ENCODE measurements around the gene PTPRK.

Gene PTPRK

GRCh38 chr6:128521282-128521632 is 858 bp upstream of the PTPRK start:
- ChIA-PET POLR2A (interaction anchor here (0.7 kb wide), 1 partner anchor 1578 kb away, joined by 4 read pairs; no protein-coding TSS in a partner anchor), CTCF (interaction anchor here (1.5 to 1.6 kb wide), 2 partner anchors 8 to 162 kb away, joined by 3 to 4 read pairs; no protein-coding TSS in a partner anchor)
- no peak for TF ChIP-seq ARNT (IDR thresholded peaks at IDR 0.05)
- TF ChIP-seq BHLHE40 (IDR thresholded peaks at IDR 0.05; ENCODE audit: borderline replicate concordance), result no peak
- TF ChIP-seq PKNOX1 (IDR thresholded peaks at IDR 0.05), result no peak
- TF ChIP-seq HDGF (IDR thresholded peaks at IDR 0.05; ENCODE audit: borderline replicate concordance), result no peak
- TF ChIP-seq FOXK2 (IDR thresholded peaks at IDR 0.05), result no peak
- TF ChIP-seq LEF1 (IDR thresholded peaks at IDR 0.05; ENCODE audit: borderline replicate concordance), result no peak
- DNase-seq (ENCODE audit: extremely low spot score), result no peak

GRCh38 chr6:128519931-128520435 is 416 bp downstream of the PTPRK start:
- peak; percentile 49 for DNase-seq (ENCODE audit: extremely low spot score)
- POLR2A ChIA-PET, result interaction anchor here (1.0 to 1.5 kb wide), 5 partner anchors 8 to 686 kb away, joined by 3 to 7 read pairs (median 3); no protein-coding TSS in a partner anchor
- TF ChIP-seq SUZ12 (IDR thresholded peaks at IDR 0.05) (no peak), ELF4 (IDR thresholded peaks at IDR 0.05) (no peak), FOXK2 (IDR thresholded peaks at IDR 0.05) (no peak), CTBP1 (IDR thresholded peaks at IDR 0.05; ENCODE audit: borderline replicate concordance) (no peak), NFRKB (IDR thresholded peaks at IDR 0.05) (no peak), SP1 (IDR thresholded peaks at IDR 0.05) (no peak), TARDBP (IDR thresholded peaks at IDR 0.05) (no peak), ZNF384 (IDR thresholded peaks at IDR 0.05) (no peak), LEF1 (IDR thresholded peaks at IDR 0.05; ENCODE audit: borderline replicate concordance) (no peak), ARNT (IDR thresholded peaks at IDR 0.05) (no peak), FOXA1 (IDR thresholded peaks at IDR 0.05) (no peak), FOXM1 (IDR thresholded peaks at IDR 0.05; ENCODE audit: borderline replicate concordance) (no peak), L3MBTL2 (conservative IDR thresholded peaks at IDR 0.05) (no peak), HDGF (IDR thresholded peaks at IDR 0.05; ENCODE audit: borderline replicate concordance) (no peak), PKNOX1 (IDR thresholded peaks at IDR 0.05) (no peak), BHLHE40 (IDR thresholded peaks at IDR 0.05; ENCODE audit: borderline replicate concordance) (no peak)
- CTCF ChIA-PET, result interaction anchor here (0.7 to 1.6 kb wide), 4 partner anchors 9 to 436 kb away, joined by 3 to 4 read pairs (median 3); no protein-coding TSS in a partner anchor

GRCh38 chr6:128519132-128519930 is 1.1 kb downstream of the PTPRK start:
- TF ChIP-seq ELF4 (IDR thresholded peaks at IDR 0.05) (no peak), FOXM1 (IDR thresholded peaks at IDR 0.05; ENCODE audit: borderline replicate concordance) (no peak), L3MBTL2 (conservative IDR thresholded peaks at IDR 0.05) (peak; percentile 80)
- peak; percentile 46 for DNase-seq (ENCODE audit: extremely low spot score)
- POLR2A ChIA-PET, result interaction anchor here (1.0 to 1.5 kb wide), 5 partner anchors 8 to 687 kb away, joined by 3 to 7 read pairs (median 3); no protein-coding TSS in a partner anchor
- CTCF ChIA-PET, result no interaction called here

GRCh38 chr6:128518434-128519131 is 1.8 kb downstream of the PTPRK start:
- no peak for TF ChIP-seq BHLHE40 (IDR thresholded peaks at IDR 0.05; ENCODE audit: borderline replicate concordance)
- no peak for TF ChIP-seq PKNOX1 (IDR thresholded peaks at IDR 0.05)
- no peak for TF ChIP-seq FOXK2 (IDR thresholded peaks at IDR 0.05)
- TF ChIP-seq NFRKB (IDR thresholded peaks at IDR 0.05), result no peak
- ChIA-PET CTCF (no interaction called here), POLR2A (no interaction called here)
- DNase-seq (ENCODE audit: extremely low spot score), result no peak

GRCh38 chr6:128517124-128517523 is 3.3 kb downstream of the PTPRK start:
- CTCF ChIA-PET, result interaction anchor here (0.6 to 0.8 kb wide), 2 partner anchors 189 to 746 kb away, joined by 3 read pairs; no protein-coding TSS in a partner anchor
- no peak for DNase-seq (ENCODE audit: extremely low spot score)
- TF ChIP-seq CTBP1 (IDR thresholded peaks at IDR 0.05; ENCODE audit: borderline replicate concordance) (no peak), LEF1 (IDR thresholded peaks at IDR 0.05; ENCODE audit: borderline replicate concordance) (no peak), FOXM1 (IDR thresholded peaks at IDR 0.05; ENCODE audit: borderline replicate concordance) (no peak), ARNT (IDR thresholded peaks at IDR 0.05) (no peak), FOXA1 (IDR thresholded peaks at IDR 0.05) (no peak), SUZ12 (IDR thresholded peaks at IDR 0.05) (no peak)
- POLR2A ChIA-PET, result no interaction called here

GRCh38 chr6:128516514-128516898 is 3.9 kb downstream of the PTPRK start:
- DNase-seq (ENCODE audit: extremely low spot score), result peak; percentile 36
- CTCF ChIA-PET, result interaction anchor here (0.6 to 0.8 kb wide), 7 partner anchors 10 to 747 kb away, joined by 3 to 4 read pairs (median 3); no protein-coding TSS in a partner anchor
- no peak for TF ChIP-seq ELF4 (IDR thresholded peaks at IDR 0.05)
- TF ChIP-seq HDGF (IDR thresholded peaks at IDR 0.05; ENCODE audit: borderline replicate concordance), result no peak
- POLR2A ChIA-PET, result interaction anchor here (1.3 kb wide), 1 partner anchor 9 kb away, joined by 3 read pairs; no protein-coding TSS in a partner anchor

Measured in HEK293T (cell line).